ENCODE results near the gene SLC17A9.
"Not testable (repeated sequence)": the region's sequence is repeated elsewhere in the genome, so short reads cannot be mapped to it uniquely, and the experiment has no call there.

SLC17A9 gene

GRCh38 chr20:62959101-62959971 lies 6.8 kb downstream of the SLC17A9 start:
- Histone ChIP-seq H3K36me3 (ENCODE audit: control insufficient read depth, insufficient read depth, low read length) (peaks cover 42% of the 10 kb centered on the region), H3K27me3 (replicated peaks; ENCODE audit: control insufficient read depth, insufficient read depth, low read length) (no peaks in the 10 kb centered on the region), H3K4me3 (replicated peaks; ENCODE audit: low read depth, low read length) (no peak overlapping the region)
- no peak for DNase-seq (ENCODE audit: extremely low read depth, insufficient read length)
- TF ChIP-seq CTCF (IDR thresholded peaks at IDR 0.05; ENCODE audit: insufficient read depth, low read length, poor library complexity, severe bottlenecking): no peak

- Histone ChIP-seq H3K27me3 (replicated peaks; ENCODE audit: control insufficient read depth, insufficient read depth, low read length) (no peaks in the 10 kb centered on the region), H3K4me3 (replicated peaks; ENCODE audit: low read depth, low read length) (no peak overlapping the region), H3K36me3 (ENCODE audit: control insufficient read depth, insufficient read depth, low read length) (peaks cover 49% of the 10 kb centered on the region)
- no peak for TF ChIP-seq CTCF (IDR thresholded peaks at IDR 0.05; ENCODE audit: insufficient read depth, low read length, poor library complexity, severe bottlenecking)
- no peak for DNase-seq (ENCODE audit: extremely low read depth, insufficient read length)
These were observed 7.5 kb downstream of the SLC17A9 start for GRCh38 chr20:62959998-62960436.

GRCh38 chr20:62960446-62961309 lies 8.2 kb downstream of the SLC17A9 start:
- not testable (repeated sequence) for DNase-seq (ENCODE audit: extremely low read depth, insufficient read length); H3K4me3 ChIP-seq (replicated peaks; ENCODE audit: low read depth, low read length); H3K27me3 ChIP-seq (replicated peaks; ENCODE audit: control insufficient read depth, insufficient read depth, low read length)
- peaks cover 50% of the 10 kb centered on the region for H3K36me3 ChIP-seq (ENCODE audit: control insufficient read depth, insufficient read depth, low read length)

GRCh38 chr20:62961310-62961783 lies 8.8 kb downstream of the SLC17A9 start:
- H3K27me3 ChIP-seq (replicated peaks; ENCODE audit: control insufficient read depth, insufficient read depth, low read length): no peaks in the 10 kb centered on the region
- H3K36me3 ChIP-seq (ENCODE audit: control insufficient read depth, insufficient read depth, low read length): peaks cover 47% of the 10 kb centered on the region
- no peak overlapping the region for H3K4me3 ChIP-seq (replicated peaks; ENCODE audit: low read depth, low read length)
- DNase-seq (ENCODE audit: extremely low read depth, insufficient read length): no peak
- no peak for TF ChIP-seq CTCF (IDR thresholded peaks at IDR 0.05; ENCODE audit: insufficient read depth, low read length, poor library complexity, severe bottlenecking)

GRCh38 chr20:62961799-62962198 lies 9.3 kb downstream of the SLC17A9 start:
- no peak for DNase-seq (ENCODE audit: extremely low read depth, insufficient read length)
- no peak for TF ChIP-seq CTCF (IDR thresholded peaks at IDR 0.05; ENCODE audit: insufficient read depth, low read length, poor library complexity, severe bottlenecking)
- peaks cover 43% of the 10 kb centered on the region for H3K36me3 ChIP-seq (ENCODE audit: control insufficient read depth, insufficient read depth, low read length)
- H3K27me3 ChIP-seq (replicated peaks; ENCODE audit: control insufficient read depth, insufficient read depth, low read length): no peaks in the 10 kb centered on the region
- H3K4me3 ChIP-seq (replicated peaks; ENCODE audit: low read depth, low read length): no peak overlapping the region
